Measurements from ENCODE around the gene DYNC1LI1.

Gene DYNC1LI1

GRCh38 chr3:32570421-32571191, at the start of gene DYNC1LI1:
Gene DYNC1LI1 (minus strand): TSS chr3:32570858. CDS start chr3:32570770, 88 bp downstream.
- DNase-seq: peak; percentile 81

- no peak for DNase-seq
Observed at GRCh38 chr3:32619395-32619794, 48.7 kb upstream of the DYNC1LI1 start.

GRCh38 chr3:32616267-32616962, 45.8 kb upstream of the DYNC1LI1 start:
- no peak for DNase-seq

- DNase-seq: no peak
Observed at GRCh38 chr3:32614956-32615355, 44.3 kb upstream of the DYNC1LI1 start.

- no peak for DNase-seq
Observed at GRCh38 chr3:32613183-32613582, 42.5 kb upstream of the DYNC1LI1 start.

- no peak for DNase-seq
Observed at GRCh38 chr3:32612547-32612946, 41.9 kb upstream of the DYNC1LI1 start.

GRCh38 chr3:32607522-32607921, 36.9 kb upstream of the DYNC1LI1 start:
- no peak for DNase-seq

- DNase-seq: no peak
Observed at GRCh38 chr3:32606960-32607359, 36.3 kb upstream of the DYNC1LI1 start.

- DNase-seq: no peak
Observed at GRCh38 chr3:32606277-32606676, 35.6 kb upstream of the DYNC1LI1 start.

- DNase-seq: no peak
Observed at GRCh38 chr3:32603064-32603463, 32.4 kb upstream of the DYNC1LI1 start.

GRCh38 chr3:32602206-32602605, 31.5 kb upstream of the DYNC1LI1 start:
- DNase-seq: no peak

GRCh38 chr3:32601722-32602121, 31.1 kb upstream of the DYNC1LI1 start:
- no peak for DNase-seq

GRCh38 chr3:32597656-32598055, 27.0 kb upstream of the DYNC1LI1 start:
- no peak for DNase-seq

GRCh38 chr3:32596909-32597369, 26.3 kb upstream of the DYNC1LI1 start:
- no peak for DNase-seq

GRCh38 chr3:32596282-32596908, 25.7 kb upstream of the DYNC1LI1 start:
- DNase-seq: no peak

- DNase-seq: no peak
Observed at GRCh38 chr3:32595323-32595722, 24.7 kb upstream of the DYNC1LI1 start.

- DNase-seq: no peak
Observed at GRCh38 chr3:32593903-32594525, 23.4 kb upstream of the DYNC1LI1 start.

GRCh38 chr3:32592696-32593353, 22.2 kb upstream of the DYNC1LI1 start:
- DNase-seq: no peak

GRCh38 chr3:32592011-32592410, 21.4 kb upstream of the DYNC1LI1 start:
- no peak for DNase-seq

- no peak for DNase-seq
Observed at GRCh38 chr3:32591186-32591585, 20.5 kb upstream of the DYNC1LI1 start.

GRCh38 chr3:32586356-32586755, 15.7 kb upstream of the DYNC1LI1 start:
- no peak for DNase-seq

GRCh38 chr3:32584660-32585059, 14.0 kb upstream of the DYNC1LI1 start:
- DNase-seq: no peak

GRCh38 chr3:32583708-32584107, 13.1 kb upstream of the DYNC1LI1 start:
- no peak for DNase-seq

Data from NCI-H1092 (cell line).